Measurements from ENCODE around the gene AGBL4.

DNA sequence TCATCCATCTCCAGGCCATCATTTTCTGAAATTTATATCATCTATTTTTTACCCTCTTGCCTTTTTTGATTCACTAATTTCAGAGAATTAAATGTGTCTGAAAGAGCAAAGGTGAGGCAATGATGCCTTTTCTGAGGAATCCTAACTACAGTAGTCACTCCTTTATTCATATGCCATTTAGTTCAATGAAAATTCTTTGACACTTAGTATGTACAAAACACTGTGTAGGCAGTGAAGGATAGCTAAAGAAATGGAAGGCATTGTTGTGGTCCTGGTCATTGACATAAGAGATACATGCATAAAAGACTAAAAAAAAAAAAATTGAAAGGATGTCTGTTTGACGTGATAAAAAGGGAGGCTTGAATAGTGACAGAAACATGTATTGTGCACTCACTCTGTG, 1075.2 kb downstream of the AGBL4 start:
- TF ChIP-seq, protein P1, sequence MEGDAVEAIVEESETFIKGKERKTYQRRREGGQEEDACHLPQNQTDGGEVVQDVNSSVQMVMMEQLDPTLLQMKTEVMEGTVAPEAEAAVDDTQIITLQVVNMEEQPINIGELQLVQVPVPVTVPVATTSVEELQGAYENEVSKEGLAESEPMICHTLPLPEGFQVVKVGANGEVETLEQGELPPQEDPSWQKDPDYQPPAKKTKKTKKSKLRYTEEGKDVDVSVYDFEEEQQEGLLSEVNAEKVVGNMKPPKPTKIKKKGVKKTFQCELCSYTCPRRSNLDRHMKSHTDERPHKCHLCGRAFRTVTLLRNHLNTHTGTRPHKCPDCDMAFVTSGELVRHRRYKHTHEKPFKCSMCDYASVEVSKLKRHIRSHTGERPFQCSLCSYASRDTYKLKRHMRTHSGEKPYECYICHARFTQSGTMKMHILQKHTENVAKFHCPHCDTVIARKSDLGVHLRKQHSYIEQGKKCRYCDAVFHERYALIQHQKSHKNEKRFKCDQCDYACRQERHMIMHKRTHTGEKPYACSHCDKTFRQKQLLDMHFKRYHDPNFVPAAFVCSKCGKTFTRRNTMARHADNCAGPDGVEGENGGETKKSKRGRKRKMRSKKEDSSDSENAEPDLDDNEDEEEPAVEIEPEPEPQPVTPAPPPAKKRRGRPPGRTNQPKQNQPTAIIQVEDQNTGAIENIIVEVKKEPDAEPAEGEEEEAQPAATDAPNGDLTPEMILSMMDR (IDR thresholded peaks at IDR 0.05) = no peak
- TF ChIP-seq ZFX (IDR thresholded peaks at IDR 0.05; ENCODE audit: borderline replicate concordance) = no peak

Measured in 22Rv1 (cell line).